GM23338 (cell line): Measurements from ENCODE around the gene CRBN. TPM values are rescaled to one million over a fixed set of nuclear protein-coding genes. Genes with fewer than 3 reads are reported as not detected.
A peak's percentile ranks its signal among the peaks of the same experiment; 100 is the strongest.

ENCODE experiments used
- ATAC-seq: fragments of 200-7000 bp; cut with Tn5 transposase; 3 replicates; pipeline ENCODE4 v1.9.1; 2020
- DNase-seq: peaks from one replicate; pipeline ENCODE4 v3.0.0-alpha.2; 2015; ENCODE audit warnings: low spot score
- H2AFZ ChIP-seq: fragments of 200-600 bp; sonication (generic); 2 replicates; pipeline ENCODE4 v1.8.0; 2016; ENCODE audit warnings: antibody characterized with exemption, mild to moderate bottlenecking, moderate library complexity
- H3F3A ChIP-seq: fragments of 200-600 bp; sonication (generic); replicated peaks from 2 replicates; pipeline ENCODE4 v1.8.0; 2017; ENCODE audit warnings: antibody characterized with exemption, mixed run types, low read depth
- H3K27ac ChIP-seq: fragments of 200-600 bp; sonication (generic); 2 replicates; pipeline ENCODE4 v1.6.1; 2016; ENCODE audit warnings: low read depth
- H3K27me3 ChIP-seq: fragments of 200-600 bp; sonication (generic); 2 replicates; pipeline ENCODE4 v1.8.0; 2016; ENCODE audit warnings: mild to moderate bottlenecking, mixed run types, moderate library complexity; ENCODE audit not compliant: insufficient read depth
- H3K36me3 ChIP-seq: fragments of 200-600 bp; sonication (generic); 2 replicates; pipeline ENCODE4 v1.8.0; 2016; ENCODE audit warnings: mild to moderate bottlenecking; ENCODE audit not compliant: insufficient read depth
- H3K4me1 ChIP-seq: fragments of 200-600 bp; sonication (generic); 2 replicates; pipeline ENCODE4 v1.8.0; 2016; ENCODE audit warnings: mild to moderate bottlenecking, moderate library complexity; ENCODE audit not compliant: insufficient read depth
- H3K4me2 ChIP-seq: fragments of 200-600 bp; sonication (generic); 2 replicates; pipeline ENCODE4 v1.7.1; 2017; ENCODE audit warnings: mixed run types
- H3K4me3 ChIP-seq: fragments of 200-600 bp; sonication (generic); 2 replicates; pipeline ENCODE4 v1.6.1; 2016; ENCODE audit warnings: mixed run types
- H3K79me2 ChIP-seq: fragments of 200-600 bp; sonication (generic); replicated peaks from 2 replicates; pipeline ENCODE4 v1.8.0; 2017; ENCODE audit warnings: mild to moderate bottlenecking; ENCODE audit not compliant: insufficient read depth
- H3K9me2 ChIP-seq: fragments of 200-600 bp; sonication (generic); 2 replicates; pipeline ENCODE4 v1.8.0; 2017; ENCODE audit not compliant: insufficient read depth
- H4K20me1 ChIP-seq: fragments of 200-600 bp; sonication (generic); replicated peaks from 2 replicates; pipeline ENCODE4 v1.8.0; 2017; ENCODE audit warnings: mild to moderate bottlenecking; ENCODE audit not compliant: insufficient read depth
- H3K27ac Mint-ChIP-seq: 2 replicates; pipeline ENCODE4 v1.8.0; 2020; ENCODE audit warnings: inconsistent platforms, mild to moderate bottlenecking, moderate library complexity, mixed read lengths
- H3K27me3 Mint-ChIP-seq: 3 replicates; pipeline ENCODE4 v1.8.0; 2022; ENCODE audit warnings: low read depth, mild to moderate bottlenecking, moderate library complexity, mixed read lengths, inconsistent platforms; ENCODE audit not compliant: insufficient read depth, poor library complexity
- H3K36me3 Mint-ChIP-seq: 3 replicates; pipeline ENCODE4 v1.8.0; 2021; ENCODE audit warnings: low read depth, mild to moderate bottlenecking, inconsistent platforms, moderate library complexity, mixed read lengths
- H3K4me1 Mint-ChIP-seq: 3 replicates; pipeline ENCODE4 v1.8.0; 2020; ENCODE audit warnings: mild to moderate bottlenecking, inconsistent platforms, mixed read lengths
- H3K4me3 Mint-ChIP-seq: 3 replicates; pipeline ENCODE4 v1.8.0; 2021; ENCODE audit warnings: moderate library complexity, mild to moderate bottlenecking, inconsistent platforms, mixed read lengths
- H3K9me3 Mint-ChIP-seq: 3 replicates; pipeline ENCODE4 v1.8.0; 2020; ENCODE audit warnings: moderate library complexity, mild to moderate bottlenecking, inconsistent platforms, mixed read lengths
- CREB1 ChIP-seq: fragments of 250-450 bp; sonication (Bioruptor Pico); IDR thresholded peaks from 2 replicates; pipeline ENCODE4 v1.5.0; 2020; ENCODE audit warnings: low read depth, mild to moderate bottlenecking, moderate library complexity
- EZH2 ChIP-seq: fragments of 200-600 bp; sonication (generic); IDR thresholded peaks from one replicate; pipeline ENCODE4 v1.8.0; 2017; ENCODE audit warnings: antibody characterized with exemption, mild to moderate bottlenecking, low read depth; ENCODE audit not compliant: unreplicated experiment
- EZH2phosphoT487 ChIP-seq: fragments of 200-600 bp; sonication (generic); IDR thresholded peaks from one replicate; pipeline ENCODE4 v1.8.1; 2018; ENCODE audit warnings: antibody characterized with exemption; ENCODE audit not compliant: unreplicated experiment
- JUNB ChIP-seq: IDR thresholded peaks from one replicate; pipeline ENCODE4 v1.6.1; 2016; ENCODE audit warnings: antibody characterized with exemption; ENCODE audit not compliant: unreplicated experiment
- NANOG ChIP-seq: IDR thresholded peaks from 2 replicates; pipeline ENCODE4 v1.6.1; 2016; ENCODE audit warnings: antibody characterized with exemption, borderline replicate concordance
- POLR2AphosphoS5 ChIP-seq: IDR thresholded peaks from 2 replicates; pipeline ENCODE4 v1.6.1; 2016; ENCODE audit warnings: antibody characterized with exemption, low read depth
- STAT1 ChIP-seq: IDR thresholded peaks from one replicate; pipeline ENCODE4 v1.6.1; 2016; ENCODE audit warnings: antibody characterized with exemption; ENCODE audit not compliant: unreplicated experiment
- ZNF114 ChIP-seq: fragments of 250-450 bp; sonication (Bioruptor Pico); IDR thresholded peaks from 2 replicates; pipeline ENCODE4 v1.5.0; 2020; ENCODE audit warnings: mild to moderate bottlenecking, moderate library complexity
- ZNF331 ChIP-seq: fragments of 250-450 bp; sonication (Bioruptor Pico); IDR thresholded peaks from 2 replicates; pipeline ENCODE4 v1.5.0; 2020; ENCODE audit warnings: low read depth, mild to moderate bottlenecking, moderate library complexity
- polyA plus RNA-seq: library from polyadenylated mRNA; unstranded; fragments of >200 nt; fragmentation: Nextera tagmentation; extraction: Ambion mirVana; gene quantifications from 2 replicates; pipeline ENCODE4 v1.2.1, GENCODE V29; 2016
- total RNA-seq: library from RNA; depleted of rRNA; stranded (reverse); fragments of >200 nt; shearing (Covaris generic); gene quantifications from 2 replicates; pipeline ENCODE4 v1.2.3, GENCODE V29; 2014
- TF ChIP-seq, protein P1 (sequence below): IDR thresholded peaks from one replicate; pipeline ENCODE4 v1.6.1; 2018; ENCODE audit warnings: antibody characterized with exemption; ENCODE audit not compliant: unreplicated experiment
- TF ChIP-seq, protein P2 (sequence below): IDR thresholded peaks from 2 replicates; pipeline ENCODE4 v1.6.1; 2016; ENCODE audit warnings: antibody characterized with exemption
- TF ChIP-seq, protein P3 (sequence below): fragments of 250-450 bp; sonication (Bioruptor Pico); IDR thresholded peaks from 2 replicates; pipeline ENCODE4 v1.5.0; 2020; ENCODE audit warnings: mild to moderate bottlenecking, moderate library complexity
- TF ChIP-seq, protein P4 (sequence below), 2 experiments: fragments of 200-600 bp in 1 of 2; sonication (generic) in 1 of 2; conservative IDR thresholded peaks; 2 replicates each; pipeline versions ENCODE4 v1.5.1 to v1.6.1; 2016 to 2017; ENCODE audit warnings: antibody characterized with exemption in 2 of 2, low read depth in 2 of 2, mild to moderate bottlenecking in 2 of 2, moderate library complexity in 1 of 2

CRBN gene
- total and polyA plus RNA-seq, 2 experiments from 2014 or later: 33.6 to 41.7 TPM

- ATAC-seq (no peak), DNase-seq (no peak)
- no peaks in the 10 kb centered on the region for H4K20me1 ChIP-seq
- no peak overlapping the region for H3K4me3 ChIP-seq
- H3K9me2 ChIP-seq: no peaks in the 10 kb centered on the region
- H3K27ac ChIP-seq: no peak overlapping the region
- H2AFZ ChIP-seq: peak overlapping the region; percentile 66; the same call in 1 of the 2 replicates
- peaks cover 71% of the 10 kb centered on the region for H3K9me3 Mint-ChIP-seq
- no peak overlapping the region for H3K27ac Mint-ChIP-seq
- no peak overlapping the region for H3K4me2 ChIP-seq
- H3K4me3 Mint-ChIP-seq: no peak overlapping the region
- TF ChIP-seq CREB1 (CRISPR knock-in tag): no peak
- no peak for TF ChIP-seq EZH2
- TF ChIP-seq POLR2AphosphoS5: no peak
- TF ChIP-seq, protein P1, sequence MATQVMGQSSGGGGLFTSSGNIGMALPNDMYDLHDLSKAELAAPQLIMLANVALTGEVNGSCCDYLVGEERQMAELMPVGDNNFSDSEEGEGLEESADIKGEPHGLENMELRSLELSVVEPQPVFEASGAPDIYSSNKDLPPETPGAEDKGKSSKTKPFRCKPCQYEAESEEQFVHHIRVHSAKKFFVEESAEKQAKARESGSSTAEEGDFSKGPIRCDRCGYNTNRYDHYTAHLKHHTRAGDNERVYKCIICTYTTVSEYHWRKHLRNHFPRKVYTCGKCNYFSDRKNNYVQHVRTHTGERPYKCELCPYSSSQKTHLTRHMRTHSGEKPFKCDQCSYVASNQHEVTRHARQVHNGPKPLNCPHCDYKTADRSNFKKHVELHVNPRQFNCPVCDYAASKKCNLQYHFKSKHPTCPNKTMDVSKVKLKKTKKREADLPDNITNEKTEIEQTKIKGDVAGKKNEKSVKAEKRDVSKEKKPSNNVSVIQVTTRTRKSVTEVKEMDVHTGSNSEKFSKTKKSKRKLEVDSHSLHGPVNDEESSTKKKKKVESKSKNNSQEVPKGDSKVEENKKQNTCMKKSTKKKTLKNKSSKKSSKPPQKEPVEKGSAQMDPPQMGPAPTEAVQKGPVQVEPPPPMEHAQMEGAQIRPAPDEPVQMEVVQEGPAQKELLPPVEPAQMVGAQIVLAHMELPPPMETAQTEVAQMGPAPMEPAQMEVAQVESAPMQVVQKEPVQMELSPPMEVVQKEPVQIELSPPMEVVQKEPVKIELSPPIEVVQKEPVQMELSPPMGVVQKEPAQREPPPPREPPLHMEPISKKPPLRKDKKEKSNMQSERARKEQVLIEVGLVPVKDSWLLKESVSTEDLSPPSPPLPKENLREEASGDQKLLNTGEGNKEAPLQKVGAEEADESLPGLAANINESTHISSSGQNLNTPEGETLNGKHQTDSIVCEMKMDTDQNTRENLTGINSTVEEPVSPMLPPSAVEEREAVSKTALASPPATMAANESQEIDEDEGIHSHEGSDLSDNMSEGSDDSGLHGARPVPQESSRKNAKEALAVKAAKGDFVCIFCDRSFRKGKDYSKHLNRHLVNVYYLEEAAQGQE: no peak
- TF ChIP-seq, protein P2, sequence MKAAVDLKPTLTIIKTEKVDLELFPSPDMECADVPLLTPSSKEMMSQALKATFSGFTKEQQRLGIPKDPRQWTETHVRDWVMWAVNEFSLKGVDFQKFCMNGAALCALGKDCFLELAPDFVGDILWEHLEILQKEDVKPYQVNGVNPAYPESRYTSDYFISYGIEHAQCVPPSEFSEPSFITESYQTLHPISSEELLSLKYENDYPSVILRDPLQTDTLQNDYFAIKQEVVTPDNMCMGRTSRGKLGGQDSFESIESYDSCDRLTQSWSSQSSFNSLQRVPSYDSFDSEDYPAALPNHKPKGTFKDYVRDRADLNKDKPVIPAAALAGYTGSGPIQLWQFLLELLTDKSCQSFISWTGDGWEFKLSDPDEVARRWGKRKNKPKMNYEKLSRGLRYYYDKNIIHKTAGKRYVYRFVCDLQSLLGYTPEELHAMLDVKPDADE: no peak
- TF ChIP-seq EZH2phosphoT487: no peak
- no peak for TF ChIP-seq JUNB
- TF ChIP-seq STAT1: no peak
- no peak for TF ChIP-seq ZNF114 (CRISPR knock-in tag)
- no peak for TF ChIP-seq ZNF331 (CRISPR knock-in tag)
- no peak for TF ChIP-seq NANOG
- TF ChIP-seq, protein P3, sequence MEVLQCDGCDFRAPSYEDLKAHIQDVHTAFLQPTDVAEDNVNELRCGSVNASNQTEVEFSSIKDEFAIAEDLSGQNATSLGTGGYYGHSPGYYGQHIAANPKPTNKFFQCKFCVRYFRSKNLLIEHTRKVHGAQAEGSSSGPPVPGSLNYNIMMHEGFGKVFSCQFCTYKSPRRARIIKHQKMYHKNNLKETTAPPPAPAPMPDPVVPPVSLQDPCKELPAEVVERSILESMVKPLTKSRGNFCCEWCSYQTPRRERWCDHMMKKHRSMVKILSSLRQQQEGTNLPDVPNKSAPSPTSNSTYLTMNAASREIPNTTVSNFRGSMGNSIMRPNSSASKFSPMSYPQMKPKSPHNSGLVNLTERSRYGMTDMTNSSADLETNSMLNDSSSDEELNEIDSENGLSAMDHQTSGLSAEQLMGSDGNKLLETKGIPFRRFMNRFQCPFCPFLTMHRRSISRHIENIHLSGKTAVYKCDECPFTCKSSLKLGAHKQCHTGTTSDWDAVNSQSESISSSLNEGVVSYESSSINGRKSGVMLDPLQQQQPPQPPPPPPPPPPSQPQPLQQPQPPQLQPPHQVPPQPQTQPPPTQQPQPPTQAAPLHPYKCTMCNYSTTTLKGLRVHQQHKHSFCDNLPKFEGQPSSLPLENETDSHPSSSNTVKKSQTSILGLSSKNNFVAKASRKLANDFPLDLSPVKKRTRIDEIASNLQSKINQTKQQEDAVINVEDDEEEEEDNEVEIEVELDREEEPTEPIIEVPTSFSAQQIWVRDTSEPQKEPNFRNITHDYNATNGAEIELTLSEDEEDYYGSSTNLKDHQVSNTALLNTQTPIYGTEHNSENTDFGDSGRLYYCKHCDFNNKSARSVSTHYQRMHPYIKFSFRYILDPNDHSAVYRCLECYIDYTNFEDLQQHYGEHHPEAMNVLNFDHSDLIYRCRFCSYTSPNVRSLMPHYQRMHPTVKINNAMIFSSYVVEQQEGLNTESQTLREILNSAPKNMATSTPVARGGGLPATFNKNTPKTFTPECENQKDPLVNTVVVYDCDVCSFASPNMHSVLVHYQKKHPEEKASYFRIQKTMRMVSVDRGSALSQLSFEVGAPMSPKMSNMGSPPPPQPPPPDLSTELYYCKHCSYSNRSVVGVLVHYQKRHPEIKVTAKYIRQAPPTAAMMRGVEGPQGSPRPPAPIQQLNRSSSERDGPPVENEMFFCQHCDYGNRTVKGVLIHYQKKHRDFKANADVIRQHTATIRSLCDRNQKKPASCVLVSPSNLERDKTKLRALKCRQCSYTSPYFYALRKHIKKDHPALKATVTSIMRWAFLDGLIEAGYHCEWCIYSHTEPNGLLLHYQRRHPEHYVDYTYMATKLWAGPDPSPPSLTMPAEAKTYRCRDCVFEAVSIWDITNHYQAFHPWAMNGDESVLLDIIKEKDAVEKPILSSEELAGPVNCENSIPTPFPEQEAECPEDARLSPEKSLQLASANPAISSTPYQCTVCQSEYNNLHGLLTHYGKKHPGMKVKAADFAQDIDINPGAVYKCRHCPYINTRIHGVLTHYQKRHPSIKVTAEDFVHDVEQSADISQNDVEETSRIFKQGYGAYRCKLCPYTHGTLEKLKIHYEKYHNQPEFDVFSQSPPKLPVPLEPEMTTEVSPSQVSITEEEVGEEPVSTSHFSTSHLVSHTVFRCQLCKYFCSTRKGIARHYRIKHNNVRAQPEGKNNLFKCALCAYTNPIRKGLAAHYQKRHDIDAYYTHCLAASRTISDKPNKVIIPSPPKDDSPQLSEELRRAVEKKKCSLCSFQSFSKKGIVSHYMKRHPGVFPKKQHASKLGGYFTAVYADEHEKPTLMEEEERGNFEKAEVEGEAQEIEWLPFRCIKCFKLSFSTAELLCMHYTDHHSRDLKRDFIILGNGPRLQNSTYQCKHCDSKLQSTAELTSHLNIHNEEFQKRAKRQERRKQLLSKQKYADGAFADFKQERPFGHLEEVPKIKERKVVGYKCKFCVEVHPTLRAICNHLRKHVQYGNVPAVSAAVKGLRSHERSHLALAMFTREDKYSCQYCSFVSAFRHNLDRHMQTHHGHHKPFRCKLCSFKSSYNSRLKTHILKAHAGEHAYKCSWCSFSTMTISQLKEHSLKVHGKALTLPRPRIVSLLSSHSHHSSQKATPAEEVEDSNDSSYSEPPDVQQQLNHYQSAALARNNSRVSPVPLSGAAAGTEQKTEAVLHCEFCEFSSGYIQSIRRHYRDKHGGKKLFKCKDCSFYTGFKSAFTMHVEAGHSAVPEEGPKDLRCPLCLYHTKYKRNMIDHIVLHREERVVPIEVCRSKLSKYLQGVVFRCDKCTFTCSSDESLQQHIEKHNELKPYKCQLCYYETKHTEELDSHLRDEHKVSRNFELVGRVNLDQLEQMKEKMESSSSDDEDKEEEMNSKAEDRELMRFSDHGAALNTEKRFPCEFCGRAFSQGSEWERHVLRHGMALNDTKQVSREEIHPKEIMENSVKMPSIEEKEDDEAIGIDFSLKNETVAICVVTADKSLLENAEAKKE (CRISPR knock-in tag): no peak
- TF ChIP-seq, protein P4, sequence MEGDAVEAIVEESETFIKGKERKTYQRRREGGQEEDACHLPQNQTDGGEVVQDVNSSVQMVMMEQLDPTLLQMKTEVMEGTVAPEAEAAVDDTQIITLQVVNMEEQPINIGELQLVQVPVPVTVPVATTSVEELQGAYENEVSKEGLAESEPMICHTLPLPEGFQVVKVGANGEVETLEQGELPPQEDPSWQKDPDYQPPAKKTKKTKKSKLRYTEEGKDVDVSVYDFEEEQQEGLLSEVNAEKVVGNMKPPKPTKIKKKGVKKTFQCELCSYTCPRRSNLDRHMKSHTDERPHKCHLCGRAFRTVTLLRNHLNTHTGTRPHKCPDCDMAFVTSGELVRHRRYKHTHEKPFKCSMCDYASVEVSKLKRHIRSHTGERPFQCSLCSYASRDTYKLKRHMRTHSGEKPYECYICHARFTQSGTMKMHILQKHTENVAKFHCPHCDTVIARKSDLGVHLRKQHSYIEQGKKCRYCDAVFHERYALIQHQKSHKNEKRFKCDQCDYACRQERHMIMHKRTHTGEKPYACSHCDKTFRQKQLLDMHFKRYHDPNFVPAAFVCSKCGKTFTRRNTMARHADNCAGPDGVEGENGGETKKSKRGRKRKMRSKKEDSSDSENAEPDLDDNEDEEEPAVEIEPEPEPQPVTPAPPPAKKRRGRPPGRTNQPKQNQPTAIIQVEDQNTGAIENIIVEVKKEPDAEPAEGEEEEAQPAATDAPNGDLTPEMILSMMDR (conservative IDR thresholded peaks at IDR 0.05; ENCODE audit: low read depth in 2 of 2): no peak
- H3F3A ChIP-seq: no peaks in the 10 kb centered on the region
- H3K36me3 ChIP-seq: no peaks in the 10 kb centered on the region
- no peaks in the 10 kb centered on the region for H3K4me1 ChIP-seq
- peaks cover 15% of the 10 kb centered on the region for H3K36me3 Mint-ChIP-seq
- H3K79me2 ChIP-seq: no peaks in the 10 kb centered on the region
- no peaks in the 10 kb centered on the region for H3K4me1 Mint-ChIP-seq
- H3K27me3 Mint-ChIP-seq: no peaks in the 10 kb centered on the region
- H3K27me3 ChIP-seq: no peaks in the 10 kb centered on the region
Observed at GRCh38 chr3:3201611-3202010, 22.1 kb upstream of the CRBN start.
